ENCODE data around the gene RARG.

- TF ChIP-seq, protein P1, sequence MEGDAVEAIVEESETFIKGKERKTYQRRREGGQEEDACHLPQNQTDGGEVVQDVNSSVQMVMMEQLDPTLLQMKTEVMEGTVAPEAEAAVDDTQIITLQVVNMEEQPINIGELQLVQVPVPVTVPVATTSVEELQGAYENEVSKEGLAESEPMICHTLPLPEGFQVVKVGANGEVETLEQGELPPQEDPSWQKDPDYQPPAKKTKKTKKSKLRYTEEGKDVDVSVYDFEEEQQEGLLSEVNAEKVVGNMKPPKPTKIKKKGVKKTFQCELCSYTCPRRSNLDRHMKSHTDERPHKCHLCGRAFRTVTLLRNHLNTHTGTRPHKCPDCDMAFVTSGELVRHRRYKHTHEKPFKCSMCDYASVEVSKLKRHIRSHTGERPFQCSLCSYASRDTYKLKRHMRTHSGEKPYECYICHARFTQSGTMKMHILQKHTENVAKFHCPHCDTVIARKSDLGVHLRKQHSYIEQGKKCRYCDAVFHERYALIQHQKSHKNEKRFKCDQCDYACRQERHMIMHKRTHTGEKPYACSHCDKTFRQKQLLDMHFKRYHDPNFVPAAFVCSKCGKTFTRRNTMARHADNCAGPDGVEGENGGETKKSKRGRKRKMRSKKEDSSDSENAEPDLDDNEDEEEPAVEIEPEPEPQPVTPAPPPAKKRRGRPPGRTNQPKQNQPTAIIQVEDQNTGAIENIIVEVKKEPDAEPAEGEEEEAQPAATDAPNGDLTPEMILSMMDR (conservative IDR thresholded peaks at IDR 0.05; ENCODE audit: low read depth, low read length): no peak
- TF ChIP-seq EZH2 (IDR thresholded peaks at IDR 0.05; ENCODE audit: low read length, unreplicated experiment): no peak
Measured at GRCh38 chr12:53208435-53208834, 23.6 kb downstream of the RARG start.

Measured in PC-3 (cell line).